ENCODE measurements around the gene NUDT19.

GRCh38 chr19:32658527-32658926 is 33.1 kb upstream of the NUDT19 start:
- TF ChIP-seq, protein P1, sequence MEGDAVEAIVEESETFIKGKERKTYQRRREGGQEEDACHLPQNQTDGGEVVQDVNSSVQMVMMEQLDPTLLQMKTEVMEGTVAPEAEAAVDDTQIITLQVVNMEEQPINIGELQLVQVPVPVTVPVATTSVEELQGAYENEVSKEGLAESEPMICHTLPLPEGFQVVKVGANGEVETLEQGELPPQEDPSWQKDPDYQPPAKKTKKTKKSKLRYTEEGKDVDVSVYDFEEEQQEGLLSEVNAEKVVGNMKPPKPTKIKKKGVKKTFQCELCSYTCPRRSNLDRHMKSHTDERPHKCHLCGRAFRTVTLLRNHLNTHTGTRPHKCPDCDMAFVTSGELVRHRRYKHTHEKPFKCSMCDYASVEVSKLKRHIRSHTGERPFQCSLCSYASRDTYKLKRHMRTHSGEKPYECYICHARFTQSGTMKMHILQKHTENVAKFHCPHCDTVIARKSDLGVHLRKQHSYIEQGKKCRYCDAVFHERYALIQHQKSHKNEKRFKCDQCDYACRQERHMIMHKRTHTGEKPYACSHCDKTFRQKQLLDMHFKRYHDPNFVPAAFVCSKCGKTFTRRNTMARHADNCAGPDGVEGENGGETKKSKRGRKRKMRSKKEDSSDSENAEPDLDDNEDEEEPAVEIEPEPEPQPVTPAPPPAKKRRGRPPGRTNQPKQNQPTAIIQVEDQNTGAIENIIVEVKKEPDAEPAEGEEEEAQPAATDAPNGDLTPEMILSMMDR (IDR thresholded peaks at IDR 0.05): no peak
- TF ChIP-seq POLR2A (IDR thresholded peaks at IDR 0.05): no peak

Measured in testis (tissue), 2 donors.